BE2C (cell line): ENCODE results near the gene MAGI2.

Source experiments
- DNase-seq: peaks from one replicate; pipeline ENCODE4 v3.0.0-alpha.2; 2020
- H3K27me3 ChIP-seq: fragments of 250-450 bp; sonication (Bioruptor Pico); 2 replicates; pipeline ENCODE4 v1.5.1; 2020; ENCODE audit warnings: mild to moderate bottlenecking
- H3K36me3 ChIP-seq: fragments of 250-450 bp; sonication (Bioruptor Pico); 2 replicates; pipeline ENCODE4 v1.5.1; 2020; ENCODE audit warnings: mild to moderate bottlenecking
- H3K4me1 ChIP-seq: fragments of 250-450 bp; sonication (Bioruptor Pico); 2 replicates; pipeline ENCODE4 v1.5.1; 2020
- H3K4me3 ChIP-seq: 2 replicates; pipeline ENCODE4 v1.5.1; 2011; ENCODE audit warnings: low read depth, low read length
- H3K9me3 ChIP-seq: fragments of 250-450 bp; sonication (Bioruptor Pico); 2 replicates; pipeline ENCODE4 v1.5.1; 2020
- CTCF ChIP-seq: IDR thresholded peaks from 2 replicates; pipeline ENCODE4 v1.5.1; 2012; ENCODE audit warnings: mild to moderate bottlenecking, low read depth, low read length

The MAGI2 gene

GRCh38 chr7:79398138-79398749, 55.2 kb downstream of the MAGI2 start:
- Histone ChIP-seq H3K36me3 (no peaks in the 10 kb centered on the region), H3K4me1 (no peaks in the 10 kb centered on the region), H3K4me3 (no peak overlapping the region), H3K9me3 (no peaks in the 10 kb centered on the region), H3K27me3 (no peaks in the 10 kb centered on the region)
- TF ChIP-seq CTCF: no peak
- no peak for DNase-seq

GRCh38 chr7:79386688-79387422, 66.6 kb downstream of the MAGI2 start:
- no peak for TF ChIP-seq CTCF
- no peak for DNase-seq

GRCh38 chr7:79381921-79382320, 71.5 kb downstream of the MAGI2 start:
- Histone ChIP-seq H3K4me1 (no peaks in the 10 kb centered on the region), H3K9me3 (no peaks in the 10 kb centered on the region), H3K4me3 (no peak overlapping the region), H3K36me3 (no peaks in the 10 kb centered on the region), H3K27me3 (no peaks in the 10 kb centered on the region)
- no peak for DNase-seq
- no peak for TF ChIP-seq CTCF

More at GRCh38 chr7:79386688-79387422, 66.6 kb downstream of the MAGI2 start:
- no peaks in the 10 kb centered on the region for H3K4me1 ChIP-seq
- H3K36me3 ChIP-seq: no peaks in the 10 kb centered on the region
- no peak overlapping the region for H3K4me3 ChIP-seq
- H3K9me3 ChIP-seq: no peaks in the 10 kb centered on the region
- H3K27me3 ChIP-seq: no peaks in the 10 kb centered on the region

- no peaks in the 10 kb centered on the region for H3K36me3 ChIP-seq
- DNase-seq: no peak
- H3K27me3 ChIP-seq: no peaks in the 10 kb centered on the region
- H3K4me3 ChIP-seq: no peak overlapping the region
- H3K9me3 ChIP-seq: no peaks in the 10 kb centered on the region
- no peak for TF ChIP-seq CTCF
- H3K4me1 ChIP-seq: no peaks in the 10 kb centered on the region
These were observed 76.4 kb downstream of the MAGI2 start for GRCh38 chr7:79377097-79377496.

GRCh38 chr7:79376299-79377025, 77.0 kb downstream of the MAGI2 start:
- DNase-seq: no peak
- no peaks in the 10 kb centered on the region for H3K27me3 ChIP-seq
- no peaks in the 10 kb centered on the region for H3K9me3 ChIP-seq
- no peak overlapping the region for H3K4me3 ChIP-seq
- H3K36me3 ChIP-seq: no peaks in the 10 kb centered on the region
- no peaks in the 10 kb centered on the region for H3K4me1 ChIP-seq
- no peak for TF ChIP-seq CTCF
